SK-N-SH treated with all-trans-retinoic acid at 6 μM for 48 hours (cell line): ENCODE measurements around the gene SLC35F3.

Experiments
- ATAC-seq: fragments of 200-7000 bp; cut with Tn5 transposase; 3 replicates; pipeline ENCODE4 v1.9.1; 2020; ENCODE audit warnings: mild to moderate bottlenecking, moderate library complexity
- ARNTL ChIP-seq: fragments of 450-650 bp; formaldehyde crosslinking; IDR thresholded peaks from 2 replicates; pipeline ENCODE4 v1.5.0; 2020; ENCODE audit warnings: low read depth, mild to moderate bottlenecking, moderate library complexity, borderline replicate concordance
- CREB5 ChIP-seq: fragments of 250-450 bp; sonication (Bioruptor Pico); IDR thresholded peaks from 2 replicates; pipeline ENCODE4 v1.5.1; 2020; ENCODE audit warnings: low read depth, mild to moderate bottlenecking, moderate library complexity
- CSRNP3 ChIP-seq: fragments of 250-450 bp; sonication (Bioruptor Pico); IDR thresholded peaks from 2 replicates; pipeline ENCODE4 v1.5.1; 2021; ENCODE audit warnings: mild to moderate bottlenecking, moderate library complexity
- GLIS3 ChIP-seq: fragments of 250-450 bp; sonication (Bioruptor Pico); IDR thresholded peaks from 2 replicates; pipeline ENCODE4 v1.5.0; 2020; ENCODE audit warnings: mild to moderate bottlenecking, moderate library complexity
- ISL1 ChIP-seq: fragments of 250-450 bp; sonication (Bioruptor Pico); IDR thresholded peaks from 2 replicates; pipeline ENCODE4 v2.1.2; 2022; ENCODE audit warnings: mild to moderate bottlenecking, moderate library complexity
- OSR1 ChIP-seq: fragments of 250-450 bp; sonication (Bioruptor Pico); IDR thresholded peaks from 2 replicates; pipeline ENCODE4 v1.8.0; 2022; ENCODE audit warnings: moderate library complexity, mild to moderate bottlenecking, inconsistent platforms
- POU6F1 ChIP-seq: fragments of 250-450 bp; sonication (Bioruptor Pico); IDR thresholded peaks from 2 replicates; pipeline ENCODE4 v1.8.0; 2021; ENCODE audit warnings: low read depth, mild to moderate bottlenecking, moderate library complexity, borderline replicate concordance
- PPARA ChIP-seq: fragments of 250-450 bp; sonication (Bioruptor Pico); IDR thresholded peaks from 2 replicates; pipeline ENCODE4 v1.5.0; 2020; ENCODE audit warnings: mild to moderate bottlenecking, borderline replicate concordance
- RARB ChIP-seq: fragments of 250-450 bp; sonication (Bioruptor Pico); IDR thresholded peaks from 2 replicates; pipeline ENCODE4 v1.8.0; 2021; ENCODE audit warnings: mild to moderate bottlenecking, moderate library complexity
- TSHZ2 ChIP-seq: fragments of 250-450 bp; sonication (Bioruptor Pico); IDR thresholded peaks from 2 replicates; pipeline ENCODE4 v1.5.0; 2020; ENCODE audit warnings: mild to moderate bottlenecking, moderate library complexity
- ZFP30 ChIP-seq: fragments of 450-650 bp; formaldehyde crosslinking; IDR thresholded peaks from 2 replicates; pipeline ENCODE4 v1.5.0; 2022; ENCODE audit warnings: mild to moderate bottlenecking, moderate library complexity
- ZNF70 ChIP-seq: fragments of 450-650 bp; formaldehyde crosslinking; IDR thresholded peaks from 2 replicates; pipeline ENCODE4 v1.5.0; 2020; ENCODE audit warnings: mild to moderate bottlenecking, moderate library complexity
- ZNF8 ChIP-seq: fragments of 450-650 bp; formaldehyde crosslinking; IDR thresholded peaks from 2 replicates; pipeline ENCODE4 v1.5.0; 2020; ENCODE audit warnings: mild to moderate bottlenecking, moderate library complexity
- TF ChIP-seq, protein P1 (sequence below): fragments of 250-450 bp; sonication (Bioruptor Pico); IDR thresholded peaks from 2 replicates; pipeline ENCODE4 v1.8.0; 2020; ENCODE audit warnings: mild to moderate bottlenecking, moderate library complexity, borderline replicate concordance

SLC35F3 gene

DNA sequence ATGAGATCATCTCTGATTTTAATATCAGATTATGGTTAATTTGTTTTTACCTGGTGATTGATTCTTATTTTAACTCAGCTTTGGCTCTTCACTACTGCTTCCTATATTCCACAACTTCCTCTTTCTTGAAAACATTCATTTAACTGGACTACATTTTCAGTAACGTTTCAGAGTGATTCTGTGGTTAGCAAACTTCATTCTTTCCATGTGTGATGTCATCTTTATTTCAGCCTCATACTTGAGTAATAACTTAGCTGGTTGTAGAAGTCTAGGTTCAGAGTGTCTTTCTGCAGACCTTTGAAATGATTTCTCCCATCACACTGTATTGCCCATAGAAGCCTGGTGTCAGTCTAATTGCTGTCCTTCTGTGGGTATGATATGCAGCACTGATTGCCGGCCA, 36.0 kb upstream of the SLC35F3 start (continued):
- TF ChIP-seq CSRNP3 (CRISPR knock-in tag): no peak
- no peak for TF ChIP-seq ZNF70 (CRISPR knock-in tag)
- no peak for TF ChIP-seq POU6F1
- TF ChIP-seq, protein P1, sequence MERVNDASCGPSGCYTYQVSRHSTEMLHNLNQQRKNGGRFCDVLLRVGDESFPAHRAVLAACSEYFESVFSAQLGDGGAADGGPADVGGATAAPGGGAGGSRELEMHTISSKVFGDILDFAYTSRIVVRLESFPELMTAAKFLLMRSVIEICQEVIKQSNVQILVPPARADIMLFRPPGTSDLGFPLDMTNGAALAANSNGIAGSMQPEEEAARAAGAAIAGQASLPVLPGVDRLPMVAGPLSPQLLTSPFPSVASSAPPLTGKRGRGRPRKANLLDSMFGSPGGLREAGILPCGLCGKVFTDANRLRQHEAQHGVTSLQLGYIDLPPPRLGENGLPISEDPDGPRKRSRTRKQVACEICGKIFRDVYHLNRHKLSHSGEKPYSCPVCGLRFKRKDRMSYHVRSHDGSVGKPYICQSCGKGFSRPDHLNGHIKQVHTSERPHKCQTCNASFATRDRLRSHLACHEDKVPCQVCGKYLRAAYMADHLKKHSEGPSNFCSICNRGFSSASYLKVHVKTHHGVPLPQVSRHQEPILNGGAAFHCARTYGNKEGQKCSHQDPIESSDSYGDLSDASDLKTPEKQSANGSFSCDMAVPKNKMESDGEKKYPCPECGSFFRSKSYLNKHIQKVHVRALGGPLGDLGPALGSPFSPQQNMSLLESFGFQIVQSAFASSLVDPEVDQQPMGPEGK: no peak
- no peak for TF ChIP-seq ZFP30 (CRISPR knock-in tag)

DNA sequence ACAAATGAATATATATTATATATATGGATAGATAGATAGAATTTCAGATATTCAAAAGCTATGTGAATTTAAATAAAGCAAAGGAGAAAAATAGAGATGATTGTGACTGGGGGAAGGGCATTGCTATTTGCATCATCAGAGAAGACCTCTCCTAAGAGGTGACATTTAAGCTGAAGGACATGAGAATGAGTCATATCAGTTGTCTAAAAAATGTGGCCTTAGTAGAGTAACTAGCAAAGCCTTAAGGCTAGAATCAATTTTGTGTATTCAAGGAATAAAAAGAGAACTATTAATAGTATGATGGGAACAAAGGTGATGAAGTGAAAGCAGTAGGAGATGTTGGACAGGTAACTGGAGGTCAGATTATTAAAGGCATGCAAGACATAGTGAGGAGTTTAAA, 34.8 kb upstream of the SLC35F3 start:
- no peak for ATAC-seq
- TF ChIP-seq ISL1 (CRISPR knock-in tag) (no peak), ZFP30 (CRISPR knock-in tag) (no peak), GLIS3 (no peak)

DNA sequence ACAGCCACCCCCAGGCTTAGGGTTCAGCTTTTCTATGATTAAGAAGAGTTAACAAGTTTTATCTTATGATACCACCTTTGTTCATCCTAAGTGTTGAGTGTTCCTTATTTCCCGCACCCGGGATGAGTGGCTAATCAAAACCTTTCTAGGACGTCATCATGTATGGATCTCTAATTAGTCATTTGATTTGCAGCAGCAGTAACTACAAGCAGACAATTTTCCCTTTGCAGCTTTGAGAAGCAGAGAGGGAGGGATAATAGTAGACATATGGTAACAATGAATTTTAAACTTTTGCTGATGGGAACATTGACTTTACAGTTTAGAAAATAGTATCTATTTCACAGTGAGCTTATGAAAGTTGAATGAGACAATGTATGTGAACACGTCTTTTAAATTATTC, 30.8 kb upstream of the SLC35F3 start:
- no peak for ATAC-seq

More for the DNA sequence above, 30.8 kb upstream of the SLC35F3 start:
- TF ChIP-seq ARNTL (no peak), ISL1 (CRISPR knock-in tag) (no peak), OSR1 (CRISPR knock-in tag) (no peak), TSHZ2 (CRISPR knock-in tag) (no peak), CSRNP3 (CRISPR knock-in tag) (no peak), RARB (CRISPR knock-in tag) (no peak), ZNF8 (no peak), PPARA (CRISPR knock-in tag) (no peak), CREB5 (CRISPR knock-in tag) (no peak)
